Measurements from ENCODE around the gene MAML1.

The MAML1 gene

GRCh38 chr5:179791881-179792611, 59.4 kb downstream of the MAML1 start:
- FAIRE-seq (no peak), DNase-seq (ENCODE audit: extremely low spot score, insufficient read length, low read depth) (no peak)

- no peak for DNase-seq (ENCODE audit: extremely low spot score, insufficient read length, low read depth)
- no peak for FAIRE-seq
Measured at GRCh38 chr5:179792612-179793467, 60.2 kb downstream of the MAML1 start.

DNA sequence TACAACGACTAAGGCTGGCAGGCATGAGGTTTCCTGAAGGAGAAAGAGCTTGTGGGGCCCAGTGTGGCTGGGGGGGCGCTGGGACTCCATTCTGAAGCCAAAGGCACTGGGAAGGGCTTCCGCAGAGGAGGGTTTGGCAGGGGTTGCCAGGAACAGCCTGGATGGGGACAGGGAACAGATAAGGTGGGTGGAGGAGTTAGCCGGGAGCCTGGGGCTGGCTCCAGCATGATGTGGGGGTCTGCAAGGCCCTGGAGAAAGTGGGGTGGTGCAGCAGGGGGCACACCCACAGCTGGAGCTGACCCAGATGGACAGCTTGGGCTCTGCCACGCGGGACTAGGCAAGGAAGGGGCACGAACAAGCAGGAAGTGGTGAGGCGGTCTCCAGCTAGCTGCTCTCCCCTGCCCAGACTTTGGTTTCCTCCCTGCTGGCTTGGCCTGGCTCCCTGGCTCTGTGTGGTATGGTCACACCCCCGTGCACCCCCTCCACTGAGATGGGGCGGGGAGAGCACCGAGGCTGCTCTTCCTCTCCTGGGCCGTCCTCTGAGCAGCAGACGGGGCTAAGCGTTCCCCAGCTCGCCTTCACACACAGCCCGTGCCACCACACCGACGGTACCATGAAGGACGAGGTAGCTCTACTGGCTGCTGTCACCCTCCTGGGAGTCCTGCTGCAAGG, 61.0 kb downstream of the MAML1 start, which contains the start of gene LTC4S:
LTC4S (plus strand) TSS at position 519 of the 672 bp plus-strand sequence; CDS start at position 614, 95 bp downstream.
- FAIRE-seq (peak; percentile 64), DNase-seq (ENCODE audit: extremely low spot score, insufficient read length, low read depth) (no peak)

DNA sequence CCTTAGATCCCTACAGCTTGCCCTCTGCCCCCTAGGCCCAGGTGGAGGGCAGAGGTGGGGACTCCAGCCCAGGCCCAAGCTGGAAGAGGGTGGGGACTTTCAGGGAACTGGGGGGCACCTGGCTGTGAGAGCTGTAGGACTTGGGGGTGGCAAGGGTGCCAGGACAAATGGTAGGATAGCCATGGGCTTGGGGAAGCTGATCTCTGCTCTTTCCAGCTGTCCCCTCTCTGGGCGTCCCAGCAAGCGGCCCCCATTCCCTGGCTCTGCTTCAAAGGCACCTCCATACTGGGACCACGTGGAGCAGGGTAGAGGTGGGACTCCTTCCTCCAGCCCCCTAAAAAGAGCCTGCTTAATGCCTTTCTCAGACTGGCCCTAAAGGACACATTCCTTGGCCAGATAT, 61.5 kb downstream of the MAML1 start:
- FAIRE-seq (no peak), DNase-seq (ENCODE audit: extremely low spot score, insufficient read length, low read depth) (no peak)

DNA sequence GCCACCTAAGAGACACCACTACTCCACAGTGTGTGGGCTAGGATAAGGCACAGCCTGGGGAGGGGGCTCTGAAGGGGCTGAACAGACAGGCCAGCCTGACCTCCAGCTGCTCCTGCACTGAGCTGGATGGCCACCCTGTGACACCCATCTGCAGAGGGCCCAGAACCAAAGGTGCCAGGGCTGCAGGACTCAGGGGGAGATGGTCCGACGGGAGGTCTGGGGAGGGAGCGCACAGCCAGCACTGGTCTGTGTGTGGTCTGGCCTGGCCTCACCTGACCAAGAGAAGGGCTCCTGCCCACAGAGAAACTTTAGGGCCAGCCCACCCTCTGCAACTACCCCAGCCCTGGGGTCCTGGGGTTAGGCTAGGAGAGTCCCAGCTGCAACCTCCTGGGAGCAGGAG, 62.0 kb downstream of the MAML1 start:
- FAIRE-seq = no peak

GRCh38 chr5:179795049-179795862, 62.6 kb downstream of the MAML1 start:
- no peak for DNase-seq (ENCODE audit: extremely low spot score, insufficient read length, low read depth)
- no peak for FAIRE-seq

More for the DNA sequence above, 62.0 kb downstream of the MAML1 start:
- DNase-seq (ENCODE audit: extremely low spot score, insufficient read length, low read depth) = no peak

DNA sequence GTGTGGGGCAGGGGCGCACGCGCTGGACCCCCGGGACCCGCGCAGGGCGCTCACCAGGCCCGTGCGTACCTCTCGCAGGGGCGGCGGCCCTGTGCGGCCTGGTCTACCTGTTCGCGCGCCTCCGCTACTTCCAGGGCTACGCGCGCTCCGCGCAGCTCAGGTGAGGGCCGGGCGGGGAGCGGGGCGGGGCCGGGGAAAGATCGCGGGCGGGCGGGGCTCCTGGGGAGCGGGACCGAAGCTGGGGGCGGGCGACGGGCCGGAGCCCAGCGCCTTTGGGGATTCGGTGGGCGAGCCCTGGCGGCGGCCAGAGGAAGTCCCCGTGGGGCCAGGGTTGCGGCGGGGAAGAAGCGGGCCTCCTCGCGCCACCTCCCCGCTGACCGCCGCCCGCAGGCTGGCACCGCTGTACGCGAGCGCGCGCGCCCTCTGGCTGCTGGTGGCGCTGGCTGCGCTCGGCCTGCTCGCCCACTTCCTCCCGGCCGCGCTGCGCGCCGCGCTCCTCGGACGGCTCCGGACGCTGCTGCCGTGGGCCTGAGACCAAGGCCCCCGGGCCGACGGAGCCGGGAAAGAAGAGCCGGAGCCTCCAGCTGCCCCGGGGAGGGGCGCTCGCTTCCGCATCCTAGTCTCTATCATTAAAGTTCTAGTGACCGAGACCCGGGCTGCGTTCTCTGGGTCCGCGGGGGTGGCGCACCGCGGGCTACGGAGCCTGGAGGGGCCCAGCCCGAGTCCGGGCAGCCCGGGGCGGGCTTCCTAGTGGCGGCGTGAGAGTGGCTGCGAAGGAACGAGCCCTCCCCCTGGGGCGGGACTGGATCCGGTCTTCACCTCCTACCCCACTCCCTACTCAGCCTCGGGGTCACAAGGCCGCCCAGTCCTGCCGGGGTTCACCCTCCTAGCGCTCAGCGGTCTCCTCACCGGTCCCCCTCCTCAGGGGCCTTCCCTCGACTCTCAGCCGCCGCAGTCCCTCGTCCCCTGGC, 63.5 kb downstream of the MAML1 start:
- DNase-seq (ENCODE audit: extremely low spot score, insufficient read length, low read depth) = peak; percentile 59
- FAIRE-seq = peak; percentile 90

GRCh38 chr5:179796877-179797608, 64.4 kb downstream of the MAML1 start:
- DNase-seq (ENCODE audit: extremely low spot score, insufficient read length, low read depth) (no peak), FAIRE-seq (no peak)

- FAIRE-seq = no peak
- no peak for DNase-seq (ENCODE audit: extremely low spot score, insufficient read length, low read depth)
Measured at GRCh38 chr5:179797741-179798140, 65.1 kb downstream of the MAML1 start.

DNA sequence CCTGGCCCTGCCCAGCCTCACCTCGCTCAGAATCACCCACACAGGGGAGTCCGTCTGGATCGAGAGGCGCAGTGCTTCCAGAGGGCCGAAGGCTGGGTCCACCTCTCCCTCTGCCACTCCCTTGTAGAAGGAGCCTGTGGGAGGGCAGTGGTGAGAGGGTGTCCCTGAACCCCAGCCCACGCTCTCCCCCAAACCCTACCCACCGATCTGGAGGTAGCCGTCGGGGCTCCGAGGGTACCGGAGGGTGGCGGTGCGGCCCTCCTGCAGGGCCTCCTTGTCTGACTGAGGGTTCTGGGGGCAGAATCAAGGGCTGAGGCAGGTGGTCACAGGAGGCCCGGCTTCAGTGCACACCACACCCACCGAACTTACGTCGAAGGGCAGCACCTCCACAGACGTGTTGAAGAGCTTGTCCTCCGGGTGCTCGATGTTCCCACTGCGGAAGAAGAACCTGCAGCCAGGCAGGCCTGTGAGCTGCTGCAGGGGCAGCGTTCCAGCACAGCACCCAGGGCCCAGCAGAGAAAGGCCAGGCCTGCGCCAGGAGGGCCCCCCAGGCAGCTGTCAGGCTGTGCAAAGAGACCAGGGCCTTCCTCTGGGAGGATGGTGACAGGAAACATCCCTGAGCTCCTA, 65.6 kb downstream of the MAML1 start:
- FAIRE-seq (no peak), DNase-seq (ENCODE audit: extremely low spot score, insufficient read length, low read depth) (no peak)

DNA sequence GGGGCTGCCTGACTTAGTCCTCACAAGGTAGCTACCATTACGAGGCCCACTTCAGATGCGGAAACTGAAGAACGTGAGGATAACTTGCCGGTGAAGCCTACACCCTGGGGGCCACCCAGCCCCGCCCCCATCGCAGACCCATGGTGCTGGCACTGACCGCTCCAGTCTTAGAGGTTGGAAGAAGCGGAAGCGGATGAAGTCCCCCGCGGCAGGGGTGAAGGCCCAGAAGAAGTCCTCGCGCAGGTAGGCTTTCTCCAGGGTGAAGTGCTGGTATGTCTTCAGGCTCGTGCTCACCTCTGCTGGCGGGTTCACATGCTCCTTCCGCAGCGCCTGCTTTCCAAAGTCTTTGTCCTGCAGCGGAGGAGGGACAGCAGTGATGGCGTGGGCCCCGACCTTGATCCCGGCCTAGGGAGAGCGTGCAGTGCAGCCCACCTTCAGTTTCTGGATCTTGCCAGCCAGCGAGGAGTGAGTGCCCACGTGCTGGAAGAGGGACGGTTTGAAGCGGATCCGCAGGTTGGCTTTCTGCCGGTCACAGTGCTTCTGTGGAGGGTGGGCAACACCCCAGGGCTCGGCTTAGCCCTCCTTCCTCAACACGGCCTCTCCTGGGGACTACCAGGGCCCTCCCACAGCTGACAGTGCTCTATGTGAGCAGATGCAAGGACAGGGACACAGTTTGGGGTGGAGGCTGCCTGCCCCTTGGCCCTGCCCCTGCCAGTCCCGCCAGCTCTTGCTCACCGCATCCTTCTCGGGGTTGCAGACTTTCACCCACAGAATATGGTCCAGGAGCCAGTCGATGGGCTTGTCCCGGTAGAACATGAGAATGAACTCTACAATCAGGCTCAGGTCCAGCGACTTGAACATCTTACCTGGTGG, 66.4 kb downstream of the MAML1 start:
- no peak for FAIRE-seq
- DNase-seq (ENCODE audit: extremely low spot score, insufficient read length, low read depth) = no peak

- DNase-seq (ENCODE audit: extremely low spot score, insufficient read length, low read depth) = no peak
- FAIRE-seq = no peak
Measured at GRCh38 chr5:179799644-179799973, 67.0 kb downstream of the MAML1 start.

DNA sequence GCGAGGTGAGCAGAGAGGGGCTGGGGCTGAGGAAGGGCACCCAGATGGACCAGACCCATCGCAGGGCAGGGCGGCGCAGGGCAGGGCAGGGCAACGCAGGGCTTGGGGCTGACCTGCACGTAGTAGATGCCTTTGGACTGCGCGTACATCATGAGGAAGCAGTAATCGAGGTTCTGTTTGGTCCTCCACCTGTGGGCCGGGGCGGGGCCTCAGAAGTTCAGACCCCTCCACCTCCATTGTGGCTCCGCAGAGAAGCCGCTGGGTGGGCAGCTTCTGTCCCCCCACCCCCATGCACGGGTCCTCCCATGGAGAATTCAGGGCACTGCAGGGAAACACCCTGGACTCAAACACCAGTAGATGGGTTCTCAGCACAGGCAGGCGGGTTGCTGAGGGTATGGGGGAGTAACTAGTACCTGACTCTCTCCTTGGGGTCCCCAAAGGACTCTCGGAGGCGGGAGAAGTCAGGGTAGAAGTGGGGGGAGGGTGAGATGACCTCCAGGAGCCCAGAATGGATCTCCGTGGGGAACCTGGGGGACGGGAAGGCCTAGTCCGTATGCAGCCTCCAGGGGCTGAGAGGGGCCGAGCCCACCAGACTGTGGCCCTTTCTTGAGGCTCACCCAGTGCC, 67.6 kb downstream of the MAML1 start:
- no peak for DNase-seq (ENCODE audit: extremely low spot score, insufficient read length, low read depth)
- no peak for FAIRE-seq

DNA sequence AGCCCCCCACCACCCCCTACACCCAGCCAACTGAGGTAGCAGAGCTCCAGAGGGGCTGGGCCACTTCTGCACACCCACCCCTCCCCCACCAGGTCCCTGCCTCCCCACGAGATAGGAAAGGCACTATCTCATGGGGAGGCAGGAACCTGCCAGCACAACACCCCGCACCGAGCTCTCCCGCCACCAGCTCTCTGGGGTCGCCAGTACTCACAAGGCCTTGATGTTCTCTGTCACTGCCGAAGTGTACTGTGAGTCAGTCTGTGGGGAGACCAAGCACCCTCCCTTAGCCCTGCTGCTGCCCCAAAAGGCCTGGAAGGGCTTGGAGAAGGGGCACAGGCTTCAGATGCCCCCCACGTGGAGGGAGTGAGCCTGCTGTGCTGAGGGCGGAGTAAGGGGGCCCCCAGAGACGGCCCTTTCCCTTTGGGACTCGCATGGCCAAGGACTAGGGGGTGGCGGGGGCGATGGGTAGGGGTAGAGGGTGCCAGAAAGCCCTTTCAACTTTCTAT, 68.1 kb downstream of the MAML1 start:
- no peak for FAIRE-seq
- DNase-seq (ENCODE audit: extremely low spot score, insufficient read length, low read depth) = no peak

GRCh38 chr5:179801304-179802206, 68.9 kb downstream of the MAML1 start:
- peak; percentile 78 for FAIRE-seq
- peak; percentile 62 for DNase-seq (ENCODE audit: extremely low spot score, insufficient read length, low read depth)
